HepG2 (cell line): ENCODE results near the gene PRR15L. TPM values are rescaled to one million over a fixed set of nuclear protein-coding genes. Genes with fewer than 3 reads are reported as not detected.

Experiments used
- ATAC-seq: fragments of 200-7000 bp; cut with Tn5 transposase; 3 replicates; pipeline ENCODE4 v1.9.1; 2020; ENCODE audit warnings: mild to moderate bottlenecking, moderate library complexity
- BruUV-seq: library from RNA; stranded (reverse); fragments of 400-500 nt; replicated peaks from 2 replicates; lab custom pipeline; 2021; lab: Mats Ljungman, UMichigan
- CTCF ChIA-PET: fragments of 300-600 bp; formaldehyde crosslinking; extraction: SDS; loops from one replicate; lab custom pipeline; 2021; ENCODE audit warnings: low total read pairs, inconsistent platforms, low intra/inter-chr PET ratio; lab: Yijun Ruan, JAX
- POLR2A ChIA-PET: fragments of 350-600 bp; sonication (Branson Sonifier 250); formaldehyde crosslinking; loops from one replicate; lab custom pipeline; 2020; ENCODE audit warnings: antibody characterized with exemption, inconsistent platforms; lab: Yijun Ruan, JAX
- DNase-seq: peaks from one replicate; pipeline ENCODE4 v3.0.0-alpha.2; 2015; ENCODE audit warnings: low spot score
- FAIRE-seq: peaks from 3 replicates; lab custom pipeline; 2011; peaks lifted over from hg19 to GRCh38; lab: Jason Lieb, UNC
- H2AFZ ChIP-seq: one replicate; pipeline ENCODE4 v1.6.1; 2011; ENCODE audit warnings: low read length, inconsistent platforms
- H3K27ac ChIP-seq: fragments of 300-600 bp; 3 replicates; pipeline ENCODE4 v1.8.0; 2011; ENCODE audit warnings: mixed run types, mild to moderate bottlenecking, mixed read lengths, low read length, inconsistent platforms; ENCODE audit not compliant: insufficient read depth; ENCODE audit errors: extremely low read length
- H3K27me3 ChIP-seq, 2 experiments: fragments of 200-600 bp in 1 of 2; 2 replicates in 1 of 2; 3 replicates in 1 of 2; pipeline versions ENCODE4 v1.6.0 to v1.8.0; 2011; ENCODE audit warnings: low read length in 2 of 2, mild to moderate bottlenecking in 2 of 2, moderate library complexity in 2 of 2, inconsistent platforms in 1 of 2; ENCODE audit not compliant: insufficient read depth in 2 of 2, control insufficient read depth in 1 of 2
- H3K36me3 ChIP-seq, 2 experiments: fragments of 200-600 bp in 1 of 2; replicated peaks in 1 of 2; 2 replicates in 1 of 2; 3 replicates in 1 of 2; pipeline versions ENCODE4 v1.5.1 to v1.8.0; 2011; ENCODE audit warnings: low read length in 2 of 2, inconsistent platforms in 1 of 2; ENCODE audit not compliant: insufficient read depth in 2 of 2, control insufficient read depth in 1 of 2
- H3K4me1 ChIP-seq: 2 replicates; pipeline ENCODE4 v1.5.1; 2012; ENCODE audit warnings: low read length, inconsistent platforms; ENCODE audit not compliant: insufficient read depth
- H3K4me2 ChIP-seq: 2 replicates; pipeline ENCODE4 v1.6.0; 2011; ENCODE audit warnings: low read depth, low read length, inconsistent platforms
- H3K4me3 ChIP-seq, 3 experiments: fragments of 200-600 bp in 1 of 3; sonication (generic), shearing (Covaris generic) in 1 of 3; replicated peaks in 1 of 3; 2 replicates each; pipeline ENCODE4 v1.5.1; 2011 to 2016; ENCODE audit warnings: low read length in 3 of 3, inconsistent platforms in 2 of 3, low read depth in 2 of 3, mild to moderate bottlenecking in 2 of 3, control low read depth in 1 of 3, mixed read lengths in 1 of 3; ENCODE audit not compliant: insufficient read depth in 1 of 3
- H3K79me2 ChIP-seq: one replicate; pipeline ENCODE4 v1.6.1; 2011; ENCODE audit warnings: low read length, inconsistent platforms; ENCODE audit not compliant: insufficient read depth
- H3K9ac ChIP-seq: 2 replicates; pipeline ENCODE4 v1.6.0; 2011; ENCODE audit warnings: mild to moderate bottlenecking, low read depth, low read length, inconsistent platforms; ENCODE audit not compliant: insufficient read depth
- H3K9me3 ChIP-seq: 2 replicates; pipeline ENCODE4 v1.5.1; 2012; ENCODE audit warnings: mild to moderate bottlenecking, low read length
- H4K20me1 ChIP-seq: 2 replicates; pipeline ENCODE4 v1.6.0; 2011; ENCODE audit warnings: inconsistent platforms, mild to moderate bottlenecking, low read length, moderate library complexity; ENCODE audit not compliant: insufficient read depth
- CEBPG ChIP-seq: IDR thresholded peaks from 2 replicates; pipeline ENCODE4 v1.6.1; 2016
- CENPBD1 ChIP-seq: sonication (generic); formaldehyde crosslinking; IDR thresholded peaks from 2 replicates; pipeline ENCODE4 v1.8.0; 2022; ENCODE audit warnings: missing genetic modification reagents, low read depth, mild to moderate bottlenecking, borderline replicate concordance
- FOSL2 ChIP-seq: sonication (generic); formaldehyde crosslinking; IDR thresholded peaks from 2 replicates; pipeline ENCODE4 v1.4.0; 2020; ENCODE audit warnings: missing genetic modification reagents
- JARID2 ChIP-seq: sonication (generic); formaldehyde crosslinking; IDR thresholded peaks from 2 replicates; pipeline ENCODE4 v1.8.1; 2023; ENCODE audit warnings: missing genetic modification reagents, inconsistent platforms; ENCODE audit not compliant: insufficient replicate concordance
- JUND ChIP-seq: sonication (generic); formaldehyde crosslinking; IDR thresholded peaks from 2 replicates; pipeline ENCODE4 v1.8.0; 2022; ENCODE audit warnings: mild to moderate bottlenecking, missing genetic modification reagents
- KDM3A ChIP-seq: IDR thresholded peaks from 2 replicates; pipeline ENCODE4 v1.6.1; 2018; ENCODE audit warnings: low read depth, missing compliant biosample characterization
- NR2C2 ChIP-seq: sonication (generic); formaldehyde crosslinking; IDR thresholded peaks from 2 replicates; pipeline ENCODE4 v1.4.0; 2020; ENCODE audit warnings: missing genetic modification reagents, mild to moderate bottlenecking, moderate library complexity, borderline replicate concordance
- PPARG ChIP-seq: conservative IDR thresholded peaks from 2 replicates; pipeline ENCODE4 v1.6.1; 2016; ENCODE audit warnings: missing biosample characterization, missing genetic modification reagents
- THRA ChIP-seq: sonication (generic); formaldehyde crosslinking; IDR thresholded peaks from 2 replicates; pipeline ENCODE4 v1.4.0; 2020; ENCODE audit warnings: missing genetic modification reagents, borderline replicate concordance
- YY1 ChIP-seq: IDR thresholded peaks from 2 replicates; pipeline ENCODE4 v1.6.1; 2011; ENCODE audit warnings: low read length, low read depth, moderate library complexity, mild to moderate bottlenecking; ENCODE audit not compliant: insufficient read depth, insufficient replicate concordance
- ZBTB49 ChIP-seq: sonication (generic); formaldehyde crosslinking; IDR thresholded peaks from 2 replicates; pipeline ENCODE4 v1.4.0; 2020; ENCODE audit warnings: missing genetic modification reagents, borderline replicate concordance
- ZMYM3 ChIP-seq: sonication (generic); formaldehyde crosslinking; IDR thresholded peaks from 2 replicates; pipeline ENCODE4 v1.5.1; 2020; ENCODE audit warnings: mild to moderate bottlenecking, missing genetic modification reagents
- ZNF564 ChIP-seq: sonication (generic); formaldehyde crosslinking; IDR thresholded peaks from 2 replicates; pipeline ENCODE4 v1.8.1; 2023; ENCODE audit warnings: mild to moderate bottlenecking, missing genetic modification reagents
- WGBS: methylation state at CpG from one replicate; pipeline ENCODE4 v1.1.6; 2017; ENCODE audit warnings: low lambda C conversion rate; 5-methylcytosine and 5-hydroxymethylcytosine counted together
- in situ Hi-C: cut with HindIII; loops from 2 replicates; pipeline ENCODE4 v1.10.0; 2017; ENCODE audit warnings: low pct_unique_long_range_greater_than_20kb; ENCODE audit not compliant: extremely low pct_ligation_motif_present
- intact Hi-C: fragments of 100-400 bp; cut with micrococcal nuclease; formaldehyde crosslinking; loops from one replicate; pipeline ENCODE4 v1.10.0; 2022; ENCODE audit not compliant: unreplicated experiment
- polyA plus RNA-seq, 8 experiments: library from polyadenylated mRNA; depleted of rRNA in 3 of 8; stranded (reverse) in 7 of 8; unstranded in 1 of 8; fragments of >200 nt; fragmentation: Illumina TruSeq in 4 of 8; extraction: Trizol in 4 of 8; gene quantifications; 2 replicates each; pipeline versions ENCODE4 v1.2.1 to v1.2.3, GENCODE V29; 2011 to 2016; ENCODE audit warnings: low read depth in 4 of 8, missing spikeins in 1 of 8, mixed read lengths in 1 of 8; ENCODE audit not compliant: insufficient read depth in 1 of 8
- total RNA-seq, 5 experiments: library from RNA; depleted of rRNA; stranded (reverse); fragments of >200 nt; fragmentation: Illumina TruSeq; extraction: Trizol; gene quantifications; 2 replicates each; pipeline ENCODE4 v1.2.3, GENCODE V29; 2016; ENCODE audit warnings: low read depth in 1 of 5

PRR15L gene
- total and polyA plus RNA-seq, 2 of the 13 experiments (the other 11 are each of a cell fraction or from before 2014, with no cell fraction given), result 0.44 to 2.0 TPM

- TF ChIP-seq YY1, result peak; percentile 20
- no peak for TF ChIP-seq THRA
- TF ChIP-seq PPARG (CRISPR knock-in tag), result no peak
These were observed 37.7 kb upstream of the PRR15L start (continued) for GRCh38 chr17:47995241-47995935.

- Histone ChIP-seq H3K4me2 (no peak overlapping the region), H3K27me3 (peaks cover 3 to 57% of the 10 kb centered on the region in 2 experiments; a peak in 3 of 5 replicates), H4K20me1 (no peaks in the 10 kb centered on the region), H3K9me3 (no peaks in the 10 kb centered on the region), H3K4me1 (peaks cover 36% of the 10 kb centered on the region), H3K9ac (no peak overlapping the region), H3K27ac (no peak overlapping the region), H3K36me3 (no peaks in the 10 kb centered on the region), H3K4me3 (no peak overlapping the region), H2AFZ (no peak overlapping the region), H3K79me2 (no peaks in the 10 kb centered on the region)
- peak; percentile 9; the same call in 2 of the 3 replicates for ATAC-seq
- WGBS, result 43% methylated on average over 1 of the region's 4 CpGs
- DNase-seq, result no peak
- intact Hi-C loops, result no loop called here
- POLR2A ChIA-PET, result interaction anchor here (1.3 to 1.5 kb wide), 2 partner anchors 24 to 53 kb away, joined by 3 to 6 read pairs; partner anchors contain the start of genes CDK5RAP3 and PNPO
- FAIRE-seq, result no peak
- in situ Hi-C loops, result no loop called here
- CTCF ChIA-PET, result no interaction called here
- no TSS peak for BruUV-seq
- TF ChIP-seq ZBTB49 (no peak), JUND (no peak), CEBPG (CRISPR knock-in tag) (no peak), FOSL2 (CRISPR knock-in tag) (no peak), KDM3A (CRISPR knock-in tag) (no peak), ZNF564 (no peak), ZMYM3 (CRISPR knock-in tag) (no peak), NR2C2 (CRISPR knock-in tag) (no peak), CENPBD1 (CRISPR knock-in tag) (no peak), JARID2 (CRISPR knock-in tag) (no peak)
These were observed 37.0 kb upstream of the PRR15L start for GRCh38 chr17:47994724-47995123.
